SJCRH30 (cell line): ENCODE results near the gene MLIP. TPM values are rescaled to one million over a fixed set of nuclear protein-coding genes. Genes with fewer than 3 reads are reported as not detected.

Source experiments
- DNase-seq, 2 experiments: peaks; one replicate each; pipeline ENCODE4 v3.0.0-alpha.2; 2015 to 2020
- H3K27ac ChIP-seq: fragments of 250-450 bp; sonication (Bioruptor Pico); 2 replicates; pipeline ENCODE4 v1.5.1; 2020; ENCODE audit warnings: mild to moderate bottlenecking, moderate library complexity
- H3K27me3 ChIP-seq: fragments of 250-450 bp; sonication (Bioruptor Pico); 2 replicates; pipeline ENCODE4 v1.5.1; 2020; ENCODE audit warnings: mild to moderate bottlenecking, moderate library complexity
- H3K36me3 ChIP-seq: fragments of 250-450 bp; sonication (Bioruptor Pico); 2 replicates; pipeline ENCODE4 v1.5.1; 2020; ENCODE audit warnings: mild to moderate bottlenecking, moderate library complexity
- H3K4me1 ChIP-seq: fragments of 250-450 bp; sonication (Bioruptor Pico); 2 replicates; pipeline ENCODE4 v1.5.1; 2020; ENCODE audit warnings: mild to moderate bottlenecking, moderate library complexity
- H3K4me3 ChIP-seq: fragments of 250-450 bp; sonication (Bioruptor Pico); 2 replicates; pipeline ENCODE4 v1.5.1; 2020; ENCODE audit warnings: mild to moderate bottlenecking, moderate library complexity
- H3K9me3 ChIP-seq: fragments of 250-450 bp; sonication (Bioruptor Pico); replicated peaks from 2 replicates; pipeline ENCODE4 v1.5.1; 2020; ENCODE audit warnings: mild to moderate bottlenecking, moderate library complexity
- total RNA-seq: library from RNA; depleted of rRNA; stranded (reverse); fragments of >200 nt; shearing (Covaris generic); gene quantifications from 2 replicates; pipeline ENCODE4 v1.2.3, GENCODE V29; 2014

Gene MLIP
- total RNA-seq, 1 experiment from 2014 or later, result 2.8 TPM

- Histone ChIP-seq H3K27me3 (no peaks in the 10 kb centered on the region), H3K27ac (no peak overlapping the region), H3K9me3 (no peaks in the 10 kb centered on the region), H3K36me3 (no peaks in the 10 kb centered on the region), H3K4me3 (no peak overlapping the region), H3K4me1 (peaks cover 11% of the 10 kb centered on the region; the same call in 1 of the 2 replicates)
- no peak for DNase-seq
Measured at GRCh38 chr6:54288474-54288873, 177.2 kb downstream of the MLIP start.

DNA sequence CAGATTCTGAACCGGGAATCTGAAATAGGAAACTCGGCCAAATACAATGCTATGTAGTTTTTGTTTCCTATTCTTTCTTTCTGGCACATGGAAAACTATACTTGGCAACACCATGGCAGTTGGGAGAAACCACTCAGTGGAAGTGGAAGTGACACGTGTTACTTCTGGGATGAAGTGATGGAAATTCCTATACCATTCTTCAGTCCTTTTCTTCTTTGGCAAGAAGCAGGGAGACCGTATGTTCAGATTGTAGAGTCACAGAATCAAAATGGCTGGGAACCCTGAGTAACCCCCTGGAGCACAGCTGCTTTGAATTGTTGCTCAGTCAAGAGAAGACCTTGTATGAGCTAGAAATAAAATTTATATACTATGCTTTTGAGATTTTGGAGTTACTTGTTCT is 178.2 kb downstream of the MLIP start:
- Histone ChIP-seq H3K9me3 (no peaks in the 10 kb centered on the region), H3K27ac (no peak overlapping the region)

GRCh38 chr6:54291146-54291545 is 179.9 kb downstream of the MLIP start:
- peak; percentile 31 to 47 for DNase-seq
- Histone ChIP-seq H3K27me3 (no peaks in the 10 kb centered on the region), H3K4me1 (peaks cover 11% of the 10 kb centered on the region; the same call in 1 of the 2 replicates), H3K4me3 (no peak overlapping the region), H3K9me3 (no peaks in the 10 kb centered on the region), H3K36me3 (no peaks in the 10 kb centered on the region), H3K27ac (peak overlapping the region; percentile 48)

More for the DNA sequence above, 178.2 kb downstream of the MLIP start:
- Histone ChIP-seq H3K4me3 (no peak overlapping the region), H3K4me1 (peaks cover 11% of the 10 kb centered on the region; the same call in 1 of the 2 replicates), H3K36me3 (no peaks in the 10 kb centered on the region), H3K27me3 (no peaks in the 10 kb centered on the region)
- no peak for DNase-seq

- Histone ChIP-seq H3K27me3 (no peaks in the 10 kb centered on the region), H3K4me3 (no peak overlapping the region), H3K9me3 (no peaks in the 10 kb centered on the region), H3K27ac (peak overlapping the region; percentile 48), H3K36me3 (no peaks in the 10 kb centered on the region), H3K4me1 (peaks cover 11% of the 10 kb centered on the region; the same call in 1 of the 2 replicates)
- DNase-seq, result no peak
Measured at GRCh38 chr6:54291738-54292137, 180.5 kb downstream of the MLIP start.

DNA sequence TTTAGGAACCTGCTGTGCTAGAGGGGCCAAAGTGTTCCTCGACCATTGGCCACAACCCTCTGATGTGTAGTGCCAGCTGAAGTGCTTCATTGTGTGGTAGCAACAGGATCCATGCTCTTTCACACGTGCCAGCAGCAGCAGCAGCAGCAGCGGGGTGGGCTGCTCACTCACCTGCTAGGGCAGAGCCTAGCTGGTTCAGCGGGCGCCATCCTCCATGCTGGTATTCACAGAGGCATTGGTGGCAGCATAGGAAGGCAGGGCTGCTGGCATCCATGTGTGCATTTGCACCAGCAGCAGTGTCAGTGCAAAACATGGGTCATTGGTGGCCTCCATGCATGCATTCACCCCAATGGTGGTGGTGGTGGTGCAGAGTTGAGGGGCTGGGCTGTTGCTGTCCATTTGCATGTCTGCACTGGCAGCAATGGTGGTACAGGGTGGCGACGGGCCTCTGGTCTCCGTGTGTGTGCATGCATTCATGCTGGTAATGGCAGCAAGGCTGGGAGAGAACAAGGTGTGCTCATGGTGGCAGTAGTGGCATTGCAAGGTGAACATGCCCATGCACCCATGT is 183.8 kb downstream of the MLIP start:
- no peaks in the 10 kb centered on the region for H3K27me3 ChIP-seq
- H3K4me1 ChIP-seq, result peaks cover 11% of the 10 kb centered on the region; the same call in 1 of the 2 replicates
- H3K27ac ChIP-seq, result no peak overlapping the region
- H3K4me3 ChIP-seq, result no peak overlapping the region
- no peak for DNase-seq
- no peaks in the 10 kb centered on the region for H3K9me3 ChIP-seq
- no peaks in the 10 kb centered on the region for H3K36me3 ChIP-seq

DNA sequence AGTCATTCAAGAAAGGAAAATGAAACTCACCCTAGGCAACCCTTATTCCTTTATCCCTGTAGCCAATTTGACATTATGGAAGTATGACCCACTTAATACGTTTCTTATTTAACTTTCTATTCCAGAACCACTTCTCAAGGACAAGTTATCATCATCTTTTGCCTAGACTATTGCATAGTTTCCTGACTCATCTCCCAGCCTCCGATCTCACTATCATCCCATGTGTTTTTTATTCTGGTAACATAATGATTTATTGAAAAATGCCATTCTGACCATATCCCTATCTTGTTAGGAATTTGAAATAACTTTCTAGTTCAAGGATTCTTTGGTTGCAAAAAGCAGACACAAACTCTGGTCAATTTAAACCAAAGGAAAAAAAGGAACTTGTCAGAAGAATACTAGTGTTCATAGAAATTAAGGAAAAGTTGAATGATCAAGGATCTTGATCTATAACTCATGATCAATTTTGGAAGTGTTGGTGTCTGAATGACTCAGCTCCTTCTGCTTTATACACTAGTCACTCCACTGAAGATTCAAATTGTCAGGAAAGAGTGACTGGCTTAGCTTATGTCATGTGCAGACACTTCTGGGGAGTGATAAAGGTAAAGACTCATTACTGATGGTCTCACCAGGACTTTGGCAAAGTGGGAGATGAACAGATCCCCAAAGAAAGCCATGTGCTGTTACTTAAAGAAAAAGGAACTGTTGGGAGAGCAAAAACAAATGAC is 188.5 kb downstream of the MLIP start:
- no peak overlapping the region for H3K27ac ChIP-seq
- no peaks in the 10 kb centered on the region for H3K27me3 ChIP-seq
- no peaks in the 10 kb centered on the region for H3K4me1 ChIP-seq
- no peak overlapping the region for H3K4me3 ChIP-seq
- no peaks in the 10 kb centered on the region for H3K9me3 ChIP-seq
- no peak for DNase-seq
- no peaks in the 10 kb centered on the region for H3K36me3 ChIP-seq

GRCh38 chr6:54301770-54302169 is 190.5 kb downstream of the MLIP start:
- H3K4me1 ChIP-seq, result no peaks in the 10 kb centered on the region
- no peaks in the 10 kb centered on the region for H3K9me3 ChIP-seq
- no peak for DNase-seq
- H3K36me3 ChIP-seq, result no peaks in the 10 kb centered on the region
- no peaks in the 10 kb centered on the region for H3K27me3 ChIP-seq
- H3K27ac ChIP-seq, result no peak overlapping the region
- H3K4me3 ChIP-seq, result no peak overlapping the region

GRCh38 chr6:54307439-54307910 is 196.2 kb downstream of the MLIP start:
- Histone ChIP-seq H3K27me3 (no peaks in the 10 kb centered on the region), H3K4me1 (no peaks in the 10 kb centered on the region), H3K27ac (no peak overlapping the region), H3K4me3 (no peak overlapping the region), H3K36me3 (no peaks in the 10 kb centered on the region), H3K9me3 (no peaks in the 10 kb centered on the region)
- DNase-seq, result peak in 1 of 2 experiments; percentile 2

DNA sequence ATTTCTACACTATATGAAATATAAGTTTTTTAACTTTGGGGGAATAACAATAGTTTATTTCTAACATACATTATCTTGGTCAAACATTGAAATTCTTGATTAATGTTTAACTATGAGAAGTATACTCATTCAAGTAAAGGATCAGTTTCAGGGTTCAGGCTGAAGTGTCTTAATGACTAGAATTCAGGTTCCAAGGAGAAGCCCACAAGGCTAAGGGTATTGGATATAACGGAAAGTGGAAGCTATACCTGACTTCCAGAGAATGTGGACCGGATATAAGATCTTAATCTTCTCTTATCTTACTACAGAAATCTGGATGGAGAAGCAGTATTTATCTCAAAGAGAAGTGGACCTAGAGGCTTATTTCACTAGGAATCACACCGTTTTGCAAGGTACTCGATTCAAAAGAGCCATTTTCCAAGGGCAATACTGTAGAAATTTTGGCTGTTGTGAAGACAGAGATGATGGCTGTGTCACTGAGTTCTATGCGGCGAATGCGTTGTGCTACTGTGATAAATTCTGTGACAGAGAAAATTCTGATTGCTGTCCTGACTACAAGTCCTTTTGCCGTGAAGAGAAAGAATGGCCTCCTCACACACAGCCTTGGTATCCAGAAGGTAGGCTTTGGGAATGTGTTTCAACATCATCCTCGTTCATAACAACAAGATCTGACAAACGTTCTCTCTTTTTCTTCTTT is 197.2 kb downstream of the MLIP start, which contains the start of gene TINAG:
TSS of gene TINAG (plus strand) at position 153 of the 697 bp plus-strand sequence. CDS start at position 263, 110 bp downstream.
- no peaks in the 10 kb centered on the region for H3K36me3 ChIP-seq
- no peaks in the 10 kb centered on the region for H3K27me3 ChIP-seq
- H3K4me1 ChIP-seq, result no peaks in the 10 kb centered on the region
- DNase-seq, result no peak
- no peak within 1 kb of the TSS for H3K4me3 ChIP-seq
- H3K27ac ChIP-seq, result no peak within 1 kb of the TSS
- H3K9me3 ChIP-seq, result no peaks in the 10 kb centered on the region

- no peaks in the 10 kb centered on the region for H3K9me3 ChIP-seq
- no peak overlapping the region for H3K27ac ChIP-seq
- no peak for DNase-seq
- no peaks in the 10 kb centered on the region for H3K36me3 ChIP-seq
- H3K4me3 ChIP-seq, result no peak overlapping the region
- no peaks in the 10 kb centered on the region for H3K4me1 ChIP-seq
- no peaks in the 10 kb centered on the region for H3K27me3 ChIP-seq
Measured at GRCh38 chr6:54308986-54309315, 197.7 kb downstream of the MLIP start.

DNA sequence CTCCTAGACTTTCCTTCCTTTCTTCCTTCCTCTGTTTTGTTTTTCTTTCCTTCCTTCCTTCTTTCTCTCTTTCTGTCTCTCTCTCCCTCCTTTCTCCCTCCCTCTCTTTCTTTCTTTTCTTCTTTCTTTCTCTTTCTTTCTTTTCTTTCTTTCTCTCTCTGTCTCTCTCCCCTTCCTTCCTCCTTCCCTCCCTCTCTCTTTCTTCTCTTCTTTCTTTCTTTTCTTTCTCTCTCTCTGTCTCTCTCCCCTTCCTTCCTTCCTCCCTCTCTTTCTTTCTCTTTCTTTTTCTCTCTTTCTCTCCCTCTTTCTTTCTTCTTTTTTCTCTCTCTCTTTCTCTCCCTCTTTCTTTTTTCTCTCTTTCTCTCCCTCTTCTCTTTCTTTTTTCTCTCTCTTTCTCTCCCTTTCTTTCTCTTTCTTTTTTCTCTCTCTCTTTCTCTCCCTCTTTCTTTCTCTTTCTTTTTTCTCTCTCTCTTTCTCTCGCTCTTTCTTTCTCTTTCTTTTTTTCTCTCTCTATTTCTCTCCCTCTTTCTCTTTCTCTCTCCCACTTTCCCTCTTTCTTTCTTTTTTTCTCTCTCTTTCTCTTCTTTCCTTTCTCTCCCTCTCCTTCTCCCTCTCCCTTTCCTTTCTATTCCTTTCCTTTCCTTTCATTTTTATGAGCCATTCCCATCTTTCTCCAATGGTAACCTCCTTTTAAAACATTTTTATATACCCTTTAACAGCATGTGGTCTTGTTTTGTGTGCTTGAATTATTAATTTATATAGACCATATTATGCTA is 199.3 kb downstream of the MLIP start:
- Histone ChIP-seq H3K36me3 (no peaks in the 10 kb centered on the region), H3K27me3 (no peaks in the 10 kb centered on the region), H3K4me1 (no peaks in the 10 kb centered on the region), H3K9me3 (no peaks in the 10 kb centered on the region), H3K27ac (no peak overlapping the region), H3K4me3 (no peak overlapping the region)
- no peak for DNase-seq

DNA sequence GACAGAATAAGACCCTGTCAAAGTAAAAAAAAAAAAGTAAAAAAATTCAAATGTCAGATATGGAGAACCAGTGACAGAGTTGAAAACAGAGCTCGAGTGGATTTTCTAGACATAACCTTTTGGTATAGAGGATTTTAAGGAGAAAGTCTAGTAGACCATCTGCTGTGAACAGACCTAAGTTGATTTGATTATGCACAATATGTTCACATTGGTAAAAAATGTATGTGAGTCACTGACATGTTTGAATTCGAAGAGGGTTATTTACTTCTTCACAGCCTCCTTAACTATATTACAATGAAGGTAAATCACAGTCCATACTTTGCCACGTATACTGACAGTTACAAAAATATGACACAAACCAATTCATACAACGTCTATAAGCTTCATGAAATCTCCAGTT is 204.4 kb downstream of the MLIP start:
- no peak overlapping the region for H3K27ac ChIP-seq
- no peaks in the 10 kb centered on the region for H3K4me1 ChIP-seq
- H3K36me3 ChIP-seq, result no peaks in the 10 kb centered on the region
- no peak overlapping the region for H3K4me3 ChIP-seq
- H3K9me3 ChIP-seq, result no peaks in the 10 kb centered on the region
- no peaks in the 10 kb centered on the region for H3K27me3 ChIP-seq
- DNase-seq, result no peak
